Lung (tissue), 12 donors: ENCODE results near the gene LAMP1. TPM values are rescaled to one million over a fixed set of nuclear protein-coding genes. Genes with fewer than 3 reads are reported as not detected.

ENCODE experiments used
- ATAC-seq: fragments of 200-7000 bp; cut with Tn5 transposase; one replicate; pipeline ENCODE4 v1.9.1; 2020; ENCODE audit warnings: moderate number of reproducible peaks; ENCODE audit not compliant: insufficient read depth, low FRiP score
- DNase-seq, 3 donors: peaks; one replicate each; pipeline ENCODE4 v3.0.0-alpha.2; 2013 to 2017
- H3K27ac ChIP-seq, 2 donors: one replicate each; pipeline ENCODE4 v1.5.1; 2013; ENCODE audit warnings: mild to moderate bottlenecking in 2 of 2, moderate library complexity in 2 of 2, control low read depth in 1 of 2, inconsistent platforms in 1 of 2, low read depth in 1 of 2, low read length in 1 of 2
- H3K27me3 ChIP-seq, 3 donors: one replicate each; pipeline ENCODE4 v1.5.1; 2013; ENCODE audit warnings: low read length in 2 of 3; ENCODE audit not compliant: control insufficient read depth in 3 of 3, insufficient read depth in 3 of 3
- H3K36me3 ChIP-seq, 4 donors: one replicate each; pipeline ENCODE4 v1.5.1; 2013; ENCODE audit warnings: low read length in 4 of 4, mild to moderate bottlenecking in 1 of 4, moderate library complexity in 1 of 4; ENCODE audit not compliant: control insufficient read depth in 4 of 4, insufficient read depth in 4 of 4
- H3K4me1 ChIP-seq, 5 donors: one replicate each; pipeline ENCODE4 v1.5.1; 2013; ENCODE audit warnings: low read length in 5 of 5, mild to moderate bottlenecking in 2 of 5, moderate library complexity in 1 of 5; ENCODE audit not compliant: control insufficient read depth in 5 of 5, insufficient read depth in 5 of 5
- H3K4me3 ChIP-seq: one replicate; pipeline ENCODE4 v1.5.1; 2013; ENCODE audit warnings: mild to moderate bottlenecking, control low read depth, moderate library complexity
- H3K9ac ChIP-seq, 2 donors: one replicate each; pipeline ENCODE4 v1.5.1; 2013; ENCODE audit warnings: low read length in 2 of 2, control low read depth in 1 of 2; ENCODE audit not compliant: insufficient read depth in 1 of 2
- H3K9me3 ChIP-seq, 4 donors: one replicate each; pipeline ENCODE4 v1.5.1; 2013; ENCODE audit warnings: low read length in 3 of 4, mild to moderate bottlenecking in 1 of 4, moderate library complexity in 1 of 4; ENCODE audit not compliant: control insufficient read depth in 4 of 4, insufficient read depth in 3 of 4
- CTCF ChIP-seq: IDR thresholded peaks from 2 replicates; pipeline ENCODE4 v1.5.1; 2012; ENCODE audit warnings: mild to moderate bottlenecking; ENCODE audit errors: control extremely low read depth, extremely low read depth
- WGBS, 2 donors: extraction: QIAGEN DNeasy Blood & Tissue Kit; methylation state at CpG; one replicate each; pipeline ENCODE4 v1.1.7; 2013; 5-methylcytosine and 5-hydroxymethylcytosine counted together
- polyA plus RNA-seq, 2 donors: library from polyadenylated mRNA; stranded (reverse); fragments of 200-250 nt; gene quantifications; one replicate each; pipeline ENCODE4 v1.2.1, GENCODE V29; 2013
- total RNA-seq, 2 donors: library from RNA; depleted of rRNA in 1 of 2; stranded (reverse); fragments of >200 nt in 1 of 2; gene quantifications; one replicate each; pipeline ENCODE4 v1.2.1, GENCODE V29; 2014 to 2021
- donor health status: control.
- donor health status: control.
- donor health status: Bipolar disorder and iron deficiency.
- donor health status: healthy.
- donor health status: DM: yes; HTN: yes; CAD: no.

The LAMP1 gene
- total and polyA plus RNA-seq, 4 donors: 76.8 to 320 (median 150) TPM

- no peak for ATAC-seq
- H3K36me3 ChIP-seq: peaks cover 0 to 4% (median 0%) of the 10 kb centered on the region in 4 donors
- no peak for TF ChIP-seq CTCF
Observed at GRCh38 chr13:113350065-113350937, 53.3 kb downstream of the LAMP1 start.

DNA sequence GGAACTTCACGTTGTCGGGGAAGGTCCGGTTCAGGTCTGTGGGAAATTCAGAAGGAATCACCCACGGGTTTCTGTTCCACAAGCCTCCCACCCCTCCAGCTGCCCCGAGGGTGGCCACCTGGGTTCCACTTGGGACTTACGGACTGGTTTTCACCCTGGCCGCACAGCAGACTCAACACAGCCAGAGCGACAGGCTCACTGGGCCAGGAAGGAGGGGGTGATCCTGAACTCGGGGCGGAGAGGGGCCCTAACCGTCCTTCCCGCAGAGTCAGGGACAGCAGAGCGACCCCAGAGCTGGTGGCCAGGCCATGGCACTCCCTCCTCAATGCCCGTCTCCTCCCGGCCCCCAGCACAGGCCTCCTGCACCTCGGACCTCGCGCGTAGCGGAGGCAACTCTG lies 53.9 kb downstream of the LAMP1 start:
- H3K27ac ChIP-seq: peak overlapping the region in 1 of 2 donors; percentile 4
- H3K9ac ChIP-seq: no peak overlapping the region
- H3K36me3 ChIP-seq: peaks cover 0 to 4% (median 0%) of the 10 kb centered on the region in 4 donors
- DNase-seq: no peak
- no peak overlapping the region for H3K4me3 ChIP-seq
- ATAC-seq: no peak
- H3K9me3 ChIP-seq: no peaks in the 10 kb centered on the region
- TF ChIP-seq CTCF: no peak
- no peaks in the 10 kb centered on the region for H3K27me3 ChIP-seq
- peaks cover 0 to 8% (median 2%) of the 10 kb centered on the region in 5 donors for H3K4me1 ChIP-seq
- 94 to 98% methylated on average over 20 of the region's 20 CpGs for WGBS, 2 donors

More at GRCh38 chr13:113350065-113350937, 53.3 kb downstream of the LAMP1 start:
- peaks cover 0 to 8% (median 2%) of the 10 kb centered on the region in 5 donors for H3K4me1 ChIP-seq
- H3K27me3 ChIP-seq: no peaks in the 10 kb centered on the region
- no peaks in the 10 kb centered on the region for H3K9me3 ChIP-seq
- no peak overlapping the region for H3K9ac ChIP-seq
- 87 to 89% methylated on average over 32 of the region's 32 CpGs for WGBS, 2 donors
- DNase-seq: no peak
- H3K4me3 ChIP-seq: no peak overlapping the region
- H3K27ac ChIP-seq: no peak overlapping the region

- no peak overlapping the region for H3K4me3 ChIP-seq
- H3K27me3 ChIP-seq: no peaks in the 10 kb centered on the region
- peak overlapping the region in 1 of 2 donors; percentile 10 for H3K27ac ChIP-seq
- H3K9ac ChIP-seq: no peak overlapping the region
- no peak for TF ChIP-seq CTCF
- H3K9me3 ChIP-seq: no peaks in the 10 kb centered on the region
- H3K36me3 ChIP-seq: peaks cover 0 to 4% (median 0%) of the 10 kb centered on the region in 4 donors
- ATAC-seq (peak; percentile 77), DNase-seq (peak; percentile 70 to 85 (median 82))
- whole genome bisulfite sequencing, 2 donors: 67 to 73% methylated on average over 17 of the region's 17 CpGs
- H3K4me1 ChIP-seq: peaks cover 0 to 8% (median 2%) of the 10 kb centered on the region in 5 donors
Observed at GRCh38 chr13:113351514-113352026, 54.5 kb downstream of the LAMP1 start.
